HepG2 (cell line): ENCODE results near the gene ACD. TPM values are rescaled to one million over a fixed set of nuclear protein-coding genes. Genes with fewer than 3 reads are reported as not detected.
A peak's percentile ranks its signal among the peaks of the same experiment; 100 is the strongest.

Experiments
- ARNTL ChIP-seq: sonication (generic); formaldehyde crosslinking; IDR thresholded peaks from 2 replicates; pipeline ENCODE4 v1.4.0; 2020; ENCODE audit warnings: mild to moderate bottlenecking, missing genetic modification reagents
- BRCA1 ChIP-seq: sonication (generic); formaldehyde crosslinking; IDR thresholded peaks from 2 replicates; pipeline ENCODE4 v1.4.0; 2020; ENCODE audit warnings: missing genetic modification reagents
- CBFB ChIP-seq: sonication (generic); formaldehyde crosslinking; IDR thresholded peaks from 2 replicates; pipeline ENCODE4 v1.4.0; 2020; ENCODE audit warnings: missing genetic modification reagents
- ERF ChIP-seq: IDR thresholded peaks from 2 replicates; pipeline ENCODE4 v1.6.1; 2018; ENCODE audit warnings: missing biosample characterization, missing genetic modification reagents
- HOXA9 ChIP-seq: sonication (generic); formaldehyde crosslinking; IDR thresholded peaks from 2 replicates; pipeline ENCODE4 v1.8.1; 2022; ENCODE audit warnings: missing genetic modification reagents, mild to moderate bottlenecking, moderate library complexity, borderline replicate concordance
- ISL2 ChIP-seq: sonication (generic); formaldehyde crosslinking; IDR thresholded peaks from 2 replicates; pipeline ENCODE4 v1.5.0; 2020; ENCODE audit warnings: missing genetic modification reagents
- PAX8 ChIP-seq: sonication (generic); formaldehyde crosslinking; IDR thresholded peaks from 2 replicates; pipeline ENCODE4 v1.8.0; 2022; ENCODE audit warnings: mild to moderate bottlenecking, missing genetic modification reagents, borderline replicate concordance
- RAD51 ChIP-seq: fragments of 450-650 bp; IDR thresholded peaks from 2 replicates; pipeline ENCODE4 v1.6.1; 2016; ENCODE audit warnings: borderline replicate concordance
- RNF2 ChIP-seq: fragments of 450-650 bp; conservative IDR thresholded peaks from 2 replicates; pipeline ENCODE4 v1.6.1; 2016; ENCODE audit warnings: low read depth
- SNAPC4 ChIP-seq: sonication (generic); formaldehyde crosslinking; IDR thresholded peaks from 2 replicates; pipeline ENCODE4 v1.4.0; 2020; ENCODE audit warnings: mild to moderate bottlenecking, missing genetic modification reagents
- TEF ChIP-seq: sonication (generic); formaldehyde crosslinking; IDR thresholded peaks from 2 replicates; pipeline ENCODE4 v1.5.0; 2020; ENCODE audit warnings: missing genetic modification reagents
- TGIF2 ChIP-seq: IDR thresholded peaks from 2 replicates; pipeline ENCODE4 v1.6.1; 2016; ENCODE audit warnings: control low read depth, missing compliant biosample characterization
- ZBTB3 ChIP-seq: sonication (generic); formaldehyde crosslinking; IDR thresholded peaks from 2 replicates; pipeline ENCODE4 v1.4.0; 2020; ENCODE audit warnings: low read depth, mild to moderate bottlenecking, moderate library complexity, missing genetic modification reagents, borderline replicate concordance
- ZNF335 ChIP-seq: sonication (generic); formaldehyde crosslinking; IDR thresholded peaks from 2 replicates; pipeline ENCODE4 v1.4.0; 2020; ENCODE audit warnings: missing genetic modification reagents
- ZNF362 ChIP-seq: sonication (generic); formaldehyde crosslinking; IDR thresholded peaks from 2 replicates; pipeline ENCODE4 v1.4.0; 2020; ENCODE audit warnings: missing genetic modification reagents, mild to moderate bottlenecking, borderline replicate concordance
- ZNF510 ChIP-seq: sonication (generic); formaldehyde crosslinking; IDR thresholded peaks from 2 replicates; pipeline ENCODE4 v1.4.0; 2020; ENCODE audit warnings: low read depth, mild to moderate bottlenecking, missing genetic modification reagents
- ZNF691 ChIP-seq: sonication (generic); formaldehyde crosslinking; IDR thresholded peaks from 2 replicates; pipeline ENCODE4 v1.4.0; 2020; ENCODE audit warnings: missing genetic modification reagents, low read depth, mild to moderate bottlenecking, borderline replicate concordance
- ZNF75D ChIP-seq: sonication (generic); formaldehyde crosslinking; IDR thresholded peaks from 2 replicates; pipeline ENCODE4 v1.8.1; 2023; ENCODE audit warnings: missing genetic modification reagents, mild to moderate bottlenecking, borderline replicate concordance
- polyA plus RNA-seq, 8 experiments: library from polyadenylated mRNA; depleted of rRNA in 3 of 8; stranded (reverse) in 7 of 8; unstranded in 1 of 8; fragments of >200 nt; fragmentation: Illumina TruSeq in 4 of 8; extraction: Trizol in 4 of 8; gene quantifications; 2 replicates each; pipeline versions ENCODE4 v1.2.1 to v1.2.3, GENCODE V29; 2011 to 2016; ENCODE audit warnings: low read depth in 4 of 8, missing spikeins in 1 of 8, mixed read lengths in 1 of 8; ENCODE audit not compliant: insufficient read depth in 1 of 8
- total RNA-seq, 5 experiments: library from RNA; depleted of rRNA; stranded (reverse); fragments of >200 nt; fragmentation: Illumina TruSeq; extraction: Trizol; gene quantifications; 2 replicates each; pipeline ENCODE4 v1.2.3, GENCODE V29; 2016; ENCODE audit warnings: low read depth in 1 of 5

The ACD gene
- total and polyA plus RNA-seq, 2 of the 13 experiments (the other 11 are each of a cell fraction or from before 2014, with no cell fraction given), result 32.6 to 38.3 TPM

DNA sequence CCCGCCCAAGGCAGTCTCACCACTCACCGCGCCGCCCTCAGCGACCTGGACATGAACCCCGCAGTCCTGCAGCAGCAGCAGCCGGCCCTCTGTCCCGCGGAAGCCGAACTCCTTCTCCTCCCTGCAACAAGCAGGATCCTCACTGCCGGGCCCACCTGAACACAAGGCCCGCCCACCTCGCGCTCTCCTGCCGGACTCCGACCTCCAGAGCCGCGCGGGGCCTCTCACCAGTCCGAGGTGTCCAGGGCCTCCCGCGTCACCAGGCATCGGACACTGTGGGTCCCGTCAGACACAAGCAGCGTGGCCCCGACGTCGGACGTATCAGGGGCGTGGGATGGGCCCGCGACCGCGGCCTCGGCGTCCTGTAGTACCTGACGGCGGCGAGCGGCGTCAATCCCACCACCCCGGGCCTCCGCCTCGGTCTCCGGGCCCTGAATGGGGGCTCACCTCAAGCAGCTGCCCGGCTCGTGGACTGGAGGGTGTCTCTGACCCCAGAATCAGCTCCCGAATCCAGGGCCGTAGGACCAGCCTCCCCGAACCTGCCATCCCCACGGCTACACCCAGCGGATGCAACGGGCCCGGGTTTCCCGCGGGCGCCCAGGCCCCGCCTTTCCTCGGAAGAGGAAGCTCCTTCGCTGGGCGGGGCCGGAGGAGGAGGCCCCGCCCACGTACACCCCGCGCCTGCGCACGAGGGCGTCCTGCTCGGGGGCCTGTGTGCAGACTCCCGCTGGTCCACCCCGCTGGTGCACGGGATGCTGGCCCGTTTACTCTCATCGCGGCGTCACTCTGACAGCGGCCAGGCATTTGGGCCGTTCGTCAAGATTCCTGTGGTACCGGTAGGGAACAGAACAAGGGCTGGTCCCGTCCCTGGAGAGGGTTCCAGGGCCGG is at the start of gene ACD (continued):
- TF ChIP-seq SNAPC4 (CRISPR knock-in tag) (peak; percentile 4; the same call in 1 of the 2 replicates), ISL2 (CRISPR knock-in tag) (peak; percentile 46; the same call in 1 of the 2 replicates), ZNF75D (CRISPR knock-in tag) (no peak), ZNF510 (CRISPR knock-in tag) (peak; percentile 59), ZNF362 (CRISPR knock-in tag) (peak; percentile 61; the same call in 1 of the 2 replicates), TEF (CRISPR knock-in tag) (no peak; the same call in none of the 2 replicates), ZNF691 (CRISPR knock-in tag) (peak; percentile 85; the same call in 1 of the 2 replicates), ERF (CRISPR knock-in tag) (peak; percentile 54), TGIF2 (CRISPR knock-in tag) (no peak; the same call in 1 of the 2 replicates), ARNTL (peak; percentile 74), RAD51 (no peak), RNF2 (peak; percentile 81), HOXA9 (CRISPR knock-in tag) (peak; percentile 60; the same call in 1 of the 2 replicates), ZNF335 (CRISPR knock-in tag) (peak; percentile 46; the same call in 1 of the 2 replicates), CBFB (CRISPR knock-in tag) (0 out of 2 replicates have a peak, but pooled peaks have one; percentile 28), PAX8 (no peak), ZBTB3 (CRISPR knock-in tag) (0 out of 2 replicates have a peak, but pooled peaks have one; percentile 84), BRCA1 (CRISPR knock-in tag) (no peak)
